Fibroblast of lung (primary cell): Measurements from ENCODE around the gene HTRA2. TPM values are rescaled to one million over a fixed set of nuclear protein-coding genes. Genes with fewer than 3 reads are reported as not detected.

Experiments used
- DNase-seq, 2 donors: peaks; one replicate each; pipeline versions ENCODE4 v3.0.0 to v3.0.0-alpha.2; 2010; ENCODE audit warnings: low read depth in 2 of 2
- H2AFZ ChIP-seq: 2 replicates; pipeline ENCODE4 v1.5.1; 2012; ENCODE audit warnings: low read length, control low read depth, inconsistent platforms
- H3K27ac ChIP-seq: 2 replicates; pipeline ENCODE4 v1.5.1; 2011; ENCODE audit warnings: low read length, control low read depth; ENCODE audit not compliant: insufficient read depth
- H3K27me3 ChIP-seq: 2 replicates; pipeline ENCODE4 v1.5.1; 2011; ENCODE audit warnings: mild to moderate bottlenecking, low read length; ENCODE audit not compliant: control insufficient read depth, insufficient read depth
- H3K36me3 ChIP-seq: 2 replicates; pipeline ENCODE4 v1.5.1; 2011; ENCODE audit warnings: low read length; ENCODE audit not compliant: control insufficient read depth, insufficient read depth
- H3K4me1 ChIP-seq: 2 replicates; pipeline ENCODE4 v1.5.1; 2011; ENCODE audit warnings: low read length; ENCODE audit not compliant: control insufficient read depth, insufficient read depth; ENCODE audit errors: extremely low read depth
- H3K4me2 ChIP-seq: 2 replicates; pipeline ENCODE4 v1.5.1; 2011; ENCODE audit warnings: low read length, control low read depth; ENCODE audit not compliant: insufficient read depth; ENCODE audit errors: extremely low read depth
- H3K4me3 ChIP-seq, 4 experiments: fragments of 200-600 bp in 1 of 4; sonication (generic) in 1 of 4; replicated peaks in 1 of 4; 2 replicates each; pipeline ENCODE4 v1.5.1; 2011 to 2016; ENCODE audit warnings: low read length in 4 of 4, low read depth in 3 of 4, mild to moderate bottlenecking in 3 of 4, control low read depth in 2 of 4, inconsistent platforms in 1 of 4, mixed read lengths in 1 of 4; ENCODE audit not compliant: insufficient read depth in 1 of 4; ENCODE audit errors: control extremely low read depth in 1 of 4
- H3K79me2 ChIP-seq: 2 replicates; pipeline ENCODE4 v1.5.1; 2012; ENCODE audit warnings: mild to moderate bottlenecking, low read length, inconsistent platforms; ENCODE audit not compliant: control insufficient read depth, insufficient read depth
- H3K9ac ChIP-seq: 2 replicates; pipeline ENCODE4 v1.5.1; 2011; ENCODE audit warnings: mild to moderate bottlenecking, low read length, control low read depth; ENCODE audit not compliant: insufficient read depth
- H3K9me3 ChIP-seq: 2 replicates; pipeline ENCODE4 v1.5.1; 2012; ENCODE audit warnings: low read depth, low read length; ENCODE audit not compliant: control insufficient read depth, insufficient read depth
- H4K20me1 ChIP-seq: 2 replicates; pipeline ENCODE4 v1.5.1; 2011; ENCODE audit warnings: low read length; ENCODE audit not compliant: control insufficient read depth, insufficient read depth; ENCODE audit errors: extremely low read depth
- EZH2 ChIP-seq: IDR thresholded peaks from 2 replicates; pipeline ENCODE4 v1.5.1; 2012; ENCODE audit warnings: low read length, control low read depth, mild to moderate bottlenecking; ENCODE audit errors: missing control alignments
- polyA plus RNA-seq, 2 donors: library from polyadenylated mRNA; depleted of rRNA in 1 of 2; stranded (reverse) in 1 of 2; unstranded in 1 of 2; fragments of >200 nt; gene quantifications; 2 replicates each; pipeline ENCODE4 v1.2.1, GENCODE V29; 2011 to 2012; ENCODE audit warnings: missing spikeins in 1 of 2
- total RNA-seq: library from RNA; depleted of rRNA; stranded (reverse); fragments of >200 nt; gene quantifications from 2 replicates; pipeline ENCODE4 v1.2.1, GENCODE V29; 2014
- TF ChIP-seq, protein P1 (sequence below), 2 donors: IDR thresholded peaks in 1 of 2; conservative IDR thresholded peaks in 1 of 2; 1 replicate in 1 of 2; 2 replicates in 1 of 2; pipeline ENCODE4 v1.5.1; 2011 to 2012; ENCODE audit warnings: low read length in 2 of 2, control low read depth in 1 of 2, inconsistent platforms in 1 of 2, low read depth in 1 of 2, mild to moderate bottlenecking in 1 of 2

Gene HTRA2
- total and polyA plus RNA-seq, 2 donors (not counting 1 experiment from before 2014, with no cell fraction given), result 18.8 to 45.7 TPM

DNA sequence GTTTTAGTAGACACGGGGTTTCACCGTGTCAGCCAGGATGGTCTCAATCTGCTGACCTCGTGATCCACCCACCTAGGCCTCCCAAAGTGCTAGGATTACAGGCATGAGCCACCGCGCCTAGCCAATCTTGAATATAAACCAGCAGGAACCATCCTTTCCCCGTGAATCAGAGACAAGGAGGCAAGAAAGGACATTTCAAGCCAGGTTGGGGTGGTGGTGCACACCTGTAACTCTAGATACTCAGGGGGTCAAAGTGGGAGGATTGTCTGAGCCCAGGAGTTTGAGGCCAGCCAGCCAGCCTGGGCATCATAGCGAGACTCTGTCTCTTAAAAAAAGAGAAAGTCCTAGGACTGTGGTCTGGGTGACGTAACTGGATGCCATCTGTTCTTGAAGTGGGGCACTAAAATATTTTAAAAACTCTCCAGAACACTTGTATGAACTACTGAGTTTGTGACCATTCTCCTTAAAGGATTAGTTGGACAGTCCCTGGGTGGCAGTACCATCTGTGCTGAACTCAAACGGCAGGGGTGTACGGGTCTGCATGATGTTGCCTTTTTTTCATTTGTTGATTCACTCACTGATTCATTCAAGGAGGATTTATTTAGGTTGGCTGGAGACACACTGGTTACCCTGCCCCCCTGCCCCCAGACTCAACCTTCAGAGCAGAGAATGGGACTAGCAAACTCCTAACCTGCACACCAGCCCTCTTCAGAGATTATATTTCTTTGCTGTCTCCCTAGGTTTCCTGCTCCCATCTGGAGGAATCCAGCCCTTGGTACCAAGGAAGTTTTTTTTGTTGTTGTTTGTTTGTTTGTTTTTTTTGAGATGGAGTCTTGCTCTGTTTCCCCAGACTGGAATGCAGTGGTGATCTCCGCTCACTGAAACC, 18.4 kb upstream of the HTRA2 start:
- peaks cover 53% of the 10 kb centered on the region for H3K27me3 ChIP-seq

GRCh38 chr2:74512744-74513604, 16.8 kb upstream of the HTRA2 start:
- no peaks in the 10 kb centered on the region for H3K4me1 ChIP-seq
- H3K27ac ChIP-seq, result no peak overlapping the region
- no peak overlapping the region for H3K4me3 ChIP-seq
- DNase-seq, result no peak
- H3K27me3 ChIP-seq, result peaks cover 68% of the 10 kb centered on the region
- H3K9ac ChIP-seq, result no peak overlapping the region
- no peaks in the 10 kb centered on the region for H3K79me2 ChIP-seq
- H2AFZ ChIP-seq, result no peak overlapping the region
- no peaks in the 10 kb centered on the region for H3K9me3 ChIP-seq
- H4K20me1 ChIP-seq, result no peaks in the 10 kb centered on the region
- no peaks in the 10 kb centered on the region for H3K36me3 ChIP-seq
- H3K4me2 ChIP-seq, result no peak overlapping the region
- TF ChIP-seq, protein P1, sequence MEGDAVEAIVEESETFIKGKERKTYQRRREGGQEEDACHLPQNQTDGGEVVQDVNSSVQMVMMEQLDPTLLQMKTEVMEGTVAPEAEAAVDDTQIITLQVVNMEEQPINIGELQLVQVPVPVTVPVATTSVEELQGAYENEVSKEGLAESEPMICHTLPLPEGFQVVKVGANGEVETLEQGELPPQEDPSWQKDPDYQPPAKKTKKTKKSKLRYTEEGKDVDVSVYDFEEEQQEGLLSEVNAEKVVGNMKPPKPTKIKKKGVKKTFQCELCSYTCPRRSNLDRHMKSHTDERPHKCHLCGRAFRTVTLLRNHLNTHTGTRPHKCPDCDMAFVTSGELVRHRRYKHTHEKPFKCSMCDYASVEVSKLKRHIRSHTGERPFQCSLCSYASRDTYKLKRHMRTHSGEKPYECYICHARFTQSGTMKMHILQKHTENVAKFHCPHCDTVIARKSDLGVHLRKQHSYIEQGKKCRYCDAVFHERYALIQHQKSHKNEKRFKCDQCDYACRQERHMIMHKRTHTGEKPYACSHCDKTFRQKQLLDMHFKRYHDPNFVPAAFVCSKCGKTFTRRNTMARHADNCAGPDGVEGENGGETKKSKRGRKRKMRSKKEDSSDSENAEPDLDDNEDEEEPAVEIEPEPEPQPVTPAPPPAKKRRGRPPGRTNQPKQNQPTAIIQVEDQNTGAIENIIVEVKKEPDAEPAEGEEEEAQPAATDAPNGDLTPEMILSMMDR (conservative IDR thresholded peaks at IDR 0.05 in 1 of 2, IDR thresholded peaks at IDR 0.05 in 1 of 2; ENCODE audit: low read depth in 1 of 2, low read length in 2 of 2), result no peak
- no peak for TF ChIP-seq EZH2

More for the DNA sequence above, 18.4 kb upstream of the HTRA2 start:
- Histone ChIP-seq H3K4me1 (peaks cover 4% of the 10 kb centered on the region), H3K36me3 (peaks cover 2% of the 10 kb centered on the region), H3K27ac (no peak overlapping the region), H3K4me2 (peak overlapping the region; percentile 27), H4K20me1 (no peaks in the 10 kb centered on the region), H3K79me2 (peaks cover 8% of the 10 kb centered on the region), H3K9me3 (no peaks in the 10 kb centered on the region), H3K4me3 (no peak overlapping the region), H2AFZ (no peak overlapping the region), H3K9ac (no peak overlapping the region)
- DNase-seq, result peak in 1 of 2 donors; percentile 19
- TF ChIP-seq EZH2, result no peak
- TF ChIP-seq, protein P1 (conservative IDR thresholded peaks at IDR 0.05 in 1 of 2, IDR thresholded peaks at IDR 0.05 in 1 of 2; ENCODE audit: low read depth in 1 of 2, low read length in 2 of 2), result no peak
